ENCODE measurements around the gene KRT7. TPM values are rescaled to one million over a fixed set of nuclear protein-coding genes. Genes with fewer than 3 reads are reported as not detected.

The KRT7 gene
- polyA plus RNA-seq, 1 experiment, result 4.6 TPM

GRCh38 chr12:52210186-52210924, 22.7 kb upstream of the KRT7 start:
- H3K4me3 ChIP-seq (ENCODE audit: low read depth, low read length), result no peak overlapping the region
- ChIA-PET POLR2A (no interaction called here), CTCF (interaction anchor here (1.3 to 6.5 kb wide), 3 partner anchors 35 to 55 kb away, joined by 3 to 50 read pairs (median 3); no protein-coding TSS in a partner anchor)
- DNase-seq (ENCODE audit: low read depth, low spot score), result no peak
- no peaks in the 10 kb centered on the region for H3K9me3 ChIP-seq (ENCODE audit: control insufficient read depth, insufficient read depth, low read length)
- H3K27ac ChIP-seq (ENCODE audit: low read depth, low read length), result no peak overlapping the region
- no peaks in the 10 kb centered on the region for H3K27me3 ChIP-seq (ENCODE audit: control insufficient read depth, insufficient read depth, low read length)
- TF ChIP-seq CTCF (IDR thresholded peaks at IDR 0.05; ENCODE audit: low read depth, low read length), result no peak

GRCh38 chr12:52210925-52211650, 22.0 kb upstream of the KRT7 start:
- H3K27ac ChIP-seq (ENCODE audit: low read depth, low read length), result no peak overlapping the region
- POLR2A ChIA-PET, result no interaction called here
- no peak for DNase-seq (ENCODE audit: low read depth, low spot score)

GRCh38 chr12:52211716-52212585, 21.1 kb upstream of the KRT7 start:
- TF ChIP-seq CTCF (IDR thresholded peaks at IDR 0.05; ENCODE audit: low read depth, low read length), result no peak
- DNase-seq (ENCODE audit: low read depth, low spot score), result no peak
- ChIA-PET POLR2A (no interaction called here), CTCF (interaction anchor here (0.7 to 6.5 kb wide), 12 partner anchors 9 to 159 kb away, joined by 3 to 50 read pairs (median 3); no protein-coding TSS in a partner anchor)
- no peak overlapping the region for H3K27ac ChIP-seq (ENCODE audit: low read depth, low read length)
- H3K9me3 ChIP-seq (ENCODE audit: control insufficient read depth, insufficient read depth, low read length), result no peaks in the 10 kb centered on the region
- H3K4me3 ChIP-seq (ENCODE audit: low read depth, low read length), result no peak overlapping the region
- no peaks in the 10 kb centered on the region for H3K27me3 ChIP-seq (ENCODE audit: control insufficient read depth, insufficient read depth, low read length)

More at GRCh38 chr12:52210925-52211650, 22.0 kb upstream of the KRT7 start:
- Histone ChIP-seq H3K4me3 (ENCODE audit: low read depth, low read length) (no peak overlapping the region), H3K27me3 (ENCODE audit: control insufficient read depth, insufficient read depth, low read length) (no peaks in the 10 kb centered on the region), H3K9me3 (ENCODE audit: control insufficient read depth, insufficient read depth, low read length) (no peaks in the 10 kb centered on the region)
- TF ChIP-seq CTCF (IDR thresholded peaks at IDR 0.05; ENCODE audit: low read depth, low read length), result no peak
- CTCF ChIA-PET, result interaction anchor here (1.0 to 6.5 kb wide), 6 partner anchors 25 to 160 kb away, joined by 3 to 50 read pairs (median 3); no protein-coding TSS in a partner anchor

- no peak for TF ChIP-seq CTCF (IDR thresholded peaks at IDR 0.05; ENCODE audit: low read depth, low read length)
- no peak for DNase-seq (ENCODE audit: low read depth, low spot score)
- POLR2A ChIA-PET, result interaction anchor here (1.0 kb wide), 1 partner anchor 21 kb away, joined by 4 read pairs; the partner anchor contains the start of gene KRT80
Observed at GRCh38 chr12:52212701-52213563, 20.1 kb upstream of the KRT7 start.

More at GRCh38 chr12:52212701-52213563, 20.1 kb upstream of the KRT7 start:
- Histone ChIP-seq H3K4me3 (ENCODE audit: low read depth, low read length) (no peak overlapping the region), H3K27me3 (ENCODE audit: control insufficient read depth, insufficient read depth, low read length) (no peaks in the 10 kb centered on the region), H3K9me3 (ENCODE audit: control insufficient read depth, insufficient read depth, low read length) (no peaks in the 10 kb centered on the region), H3K27ac (ENCODE audit: low read depth, low read length) (no peak overlapping the region)
- CTCF ChIA-PET, result interaction anchor here (0.6 to 6.5 kb wide), 23 partner anchors 9 to 667 kb away, joined by 3 to 50 read pairs (median 4); partner anchors contain the start of gene KRT80
